ENCODE results near the gene POLR1B.

POLR1B gene

DNA sequence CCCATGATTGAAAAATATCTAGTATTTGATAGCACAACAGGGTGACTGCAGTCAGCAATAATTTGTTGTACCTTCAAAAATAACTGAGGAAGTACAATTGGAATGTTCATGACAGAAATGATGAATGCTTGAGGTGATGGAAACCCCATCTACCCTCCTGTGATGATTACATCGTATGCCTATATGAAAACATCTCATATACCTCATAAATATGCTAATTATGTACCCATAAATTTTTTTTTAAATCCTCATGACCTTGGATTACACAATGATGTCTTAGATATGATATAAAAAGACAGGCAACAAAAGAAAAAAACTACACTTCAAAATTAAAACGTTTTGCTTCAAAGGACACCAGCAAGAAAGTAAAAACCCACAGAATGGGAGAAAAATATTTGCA, 1.4 kb upstream of the POLR1B start:
- Histone ChIP-seq H3K36me3 (peaks cover 6% of the 10 kb centered on the region), H3K9me3 (ENCODE audit: severe bottlenecking) (peaks cover 5% of the 10 kb centered on the region), H3K27me3 (ENCODE audit: insufficient read depth, low read depth, severe bottlenecking) (no peaks in the 10 kb centered on the region), H3K27ac (no peak overlapping the region), H3K4me3 (ENCODE audit: low read depth, low read length) (no peak overlapping the region)
- TF ChIP-seq, protein P1, sequence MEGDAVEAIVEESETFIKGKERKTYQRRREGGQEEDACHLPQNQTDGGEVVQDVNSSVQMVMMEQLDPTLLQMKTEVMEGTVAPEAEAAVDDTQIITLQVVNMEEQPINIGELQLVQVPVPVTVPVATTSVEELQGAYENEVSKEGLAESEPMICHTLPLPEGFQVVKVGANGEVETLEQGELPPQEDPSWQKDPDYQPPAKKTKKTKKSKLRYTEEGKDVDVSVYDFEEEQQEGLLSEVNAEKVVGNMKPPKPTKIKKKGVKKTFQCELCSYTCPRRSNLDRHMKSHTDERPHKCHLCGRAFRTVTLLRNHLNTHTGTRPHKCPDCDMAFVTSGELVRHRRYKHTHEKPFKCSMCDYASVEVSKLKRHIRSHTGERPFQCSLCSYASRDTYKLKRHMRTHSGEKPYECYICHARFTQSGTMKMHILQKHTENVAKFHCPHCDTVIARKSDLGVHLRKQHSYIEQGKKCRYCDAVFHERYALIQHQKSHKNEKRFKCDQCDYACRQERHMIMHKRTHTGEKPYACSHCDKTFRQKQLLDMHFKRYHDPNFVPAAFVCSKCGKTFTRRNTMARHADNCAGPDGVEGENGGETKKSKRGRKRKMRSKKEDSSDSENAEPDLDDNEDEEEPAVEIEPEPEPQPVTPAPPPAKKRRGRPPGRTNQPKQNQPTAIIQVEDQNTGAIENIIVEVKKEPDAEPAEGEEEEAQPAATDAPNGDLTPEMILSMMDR (IDR thresholded peaks at IDR 0.05; ENCODE audit: low read depth, low read length) = no peak
- DNase-seq = no peak

DNA sequence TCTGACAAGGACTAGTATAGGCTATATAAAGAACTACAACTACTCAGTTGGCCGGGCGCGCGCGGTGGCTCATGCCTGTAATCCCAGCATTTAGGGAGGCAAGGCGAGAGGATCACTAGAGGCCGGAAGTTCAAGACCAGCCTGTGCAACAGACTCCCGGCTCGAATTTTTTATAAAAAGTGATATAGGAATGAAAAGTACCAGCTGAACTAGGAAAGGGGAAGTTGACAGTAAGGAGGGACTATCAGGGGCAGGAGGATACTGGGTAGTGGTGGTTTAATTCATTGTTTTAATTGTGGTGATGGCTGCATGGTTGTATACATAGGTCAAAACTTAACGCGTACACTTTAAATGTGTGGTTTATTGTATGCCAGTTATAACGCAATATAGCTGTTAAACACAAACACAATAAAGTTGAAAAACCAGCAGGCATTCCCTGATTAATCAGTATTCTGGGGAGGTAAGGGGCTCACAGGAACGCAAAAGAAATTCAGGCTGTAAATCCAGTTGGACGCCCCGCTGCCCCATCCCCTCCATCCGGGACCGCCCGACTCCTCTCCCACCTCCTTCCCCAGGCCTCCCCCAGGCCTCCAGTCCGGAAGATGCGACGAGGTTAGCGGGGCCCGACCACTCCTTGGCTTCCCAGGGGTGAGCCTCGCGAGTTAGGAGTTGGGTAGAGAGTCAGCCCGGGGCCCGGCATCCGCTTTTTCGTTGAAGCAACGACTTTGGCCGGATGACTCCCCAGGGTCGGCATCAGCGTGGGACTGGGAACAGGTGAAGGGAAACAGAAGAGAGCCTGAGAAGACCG, 746 bp upstream of the POLR1B start:
- peak; percentile 64 for DNase-seq

DNA sequence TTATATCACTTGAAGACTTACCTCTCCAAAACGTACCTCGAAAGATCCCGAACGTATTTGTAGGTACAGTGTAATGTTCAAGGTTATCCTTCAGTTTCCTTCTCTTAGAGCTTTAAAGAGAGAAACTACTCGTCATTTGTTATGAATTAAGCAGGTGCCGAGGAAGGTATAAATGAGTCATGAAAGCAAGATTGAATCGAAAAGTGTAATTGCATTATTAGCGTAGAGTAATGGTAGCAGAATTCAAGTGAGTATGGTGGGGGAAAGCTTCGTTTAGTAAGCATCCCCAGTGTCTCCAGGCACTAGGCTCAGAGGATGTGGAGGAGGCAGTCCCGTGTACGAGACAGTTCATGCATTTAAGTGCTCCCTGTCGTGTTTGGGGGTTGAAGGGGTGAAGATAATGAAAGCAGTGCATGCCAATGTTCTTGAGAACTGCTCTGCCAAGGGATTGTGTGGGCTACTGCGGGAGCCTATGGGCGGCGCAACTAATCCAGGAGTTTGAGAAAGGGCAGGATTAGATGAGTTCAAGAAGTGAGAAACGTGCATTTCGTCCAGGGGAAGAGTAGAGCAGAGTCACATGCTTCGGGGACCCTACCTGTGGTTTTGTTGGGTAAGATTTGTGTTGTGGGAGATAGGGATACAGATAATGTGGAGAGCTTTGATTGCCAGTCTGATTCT, 858 bp downstream of the POLR1B start:
- Histone ChIP-seq H3K9me3 (ENCODE audit: severe bottlenecking) (no peaks in the 10 kb centered on the region), H3K27ac (peak overlapping the region; percentile 88), H3K36me3 (peaks cover 25% of the 10 kb centered on the region), H3K4me3 (ENCODE audit: low read depth, low read length) (peak overlapping the region; percentile 94), H3K27me3 (ENCODE audit: insufficient read depth, low read depth, severe bottlenecking) (no peaks in the 10 kb centered on the region)
- peak; percentile 23 for DNase-seq
- TF ChIP-seq, protein P1 (IDR thresholded peaks at IDR 0.05; ENCODE audit: low read depth, low read length) = no peak

More for the DNA sequence above, 746 bp upstream of the POLR1B start:
- peaks cover 10% of the 10 kb centered on the region for H3K36me3 ChIP-seq
- TF ChIP-seq, protein P1 (IDR thresholded peaks at IDR 0.05; ENCODE audit: low read depth, low read length) = no peak
- peak overlapping the region; percentile 94 for H3K4me3 ChIP-seq (ENCODE audit: low read depth, low read length)
- H3K27me3 ChIP-seq (ENCODE audit: insufficient read depth, low read depth, severe bottlenecking) = no peaks in the 10 kb centered on the region
- peaks cover 4% of the 10 kb centered on the region for H3K9me3 ChIP-seq (ENCODE audit: severe bottlenecking)
- H3K27ac ChIP-seq = peak overlapping the region; percentile 88

DNA sequence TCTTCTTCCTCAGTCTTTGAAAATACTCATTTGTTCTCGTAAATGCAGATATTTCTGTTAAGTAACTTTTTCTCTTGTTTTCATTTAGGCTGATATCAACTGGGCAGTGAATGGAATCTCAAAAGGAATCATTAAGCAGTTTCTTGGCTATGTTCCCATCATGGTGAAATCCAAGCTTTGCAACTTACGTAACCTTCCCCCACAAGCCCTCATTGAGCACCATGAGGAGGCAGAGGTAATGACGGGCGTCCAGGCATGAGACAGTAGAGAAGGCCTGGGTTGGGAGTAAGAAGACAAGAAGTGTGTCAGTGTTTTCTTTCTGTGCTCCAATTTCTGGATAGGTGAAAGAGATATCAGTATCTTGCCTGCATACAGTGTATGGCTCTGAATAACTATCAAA, 5.1 kb downstream of the POLR1B start:
- Histone ChIP-seq H3K9me3 (ENCODE audit: severe bottlenecking) (no peaks in the 10 kb centered on the region), H3K27ac (no peak overlapping the region), H3K36me3 (peaks cover 55% of the 10 kb centered on the region), H3K27me3 (ENCODE audit: insufficient read depth, low read depth, severe bottlenecking) (no peaks in the 10 kb centered on the region), H3K4me3 (ENCODE audit: low read depth, low read length) (no peak overlapping the region)
- no peak for DNase-seq
- TF ChIP-seq, protein P1 (IDR thresholded peaks at IDR 0.05; ENCODE audit: low read depth, low read length) = no peak

DNA sequence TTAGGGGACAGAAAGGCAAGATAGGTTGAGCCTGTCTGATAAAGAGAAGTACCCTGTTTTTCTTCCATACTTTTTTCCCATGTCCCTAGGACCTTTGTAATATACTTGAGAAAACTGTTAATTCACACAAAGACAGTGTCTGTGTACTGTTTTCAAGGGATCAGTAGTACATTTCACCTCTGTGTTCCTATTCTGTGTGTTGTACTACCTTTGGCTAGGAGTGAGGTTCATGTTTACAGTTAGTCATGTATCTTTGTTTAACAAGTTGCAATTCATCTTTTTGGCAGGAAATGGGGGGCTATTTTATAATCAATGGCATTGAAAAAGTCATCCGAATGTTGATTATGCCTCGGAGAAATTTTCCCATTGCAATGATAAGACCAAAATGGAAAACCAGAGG, 6.7 kb downstream of the POLR1B start:
- Histone ChIP-seq H3K27me3 (ENCODE audit: insufficient read depth, low read depth, severe bottlenecking) (no peaks in the 10 kb centered on the region), H3K27ac (no peak overlapping the region), H3K36me3 (peaks cover 68% of the 10 kb centered on the region), H3K4me3 (ENCODE audit: low read depth, low read length) (no peak overlapping the region), H3K9me3 (ENCODE audit: severe bottlenecking) (no peaks in the 10 kb centered on the region)
- no peak for DNase-seq
- TF ChIP-seq, protein P1 (IDR thresholded peaks at IDR 0.05; ENCODE audit: low read depth, low read length) = no peak

Data from WERI-Rb-1 (cell line).